ENCODE data around the gene RARS2.

RARS2 gene

DNA sequence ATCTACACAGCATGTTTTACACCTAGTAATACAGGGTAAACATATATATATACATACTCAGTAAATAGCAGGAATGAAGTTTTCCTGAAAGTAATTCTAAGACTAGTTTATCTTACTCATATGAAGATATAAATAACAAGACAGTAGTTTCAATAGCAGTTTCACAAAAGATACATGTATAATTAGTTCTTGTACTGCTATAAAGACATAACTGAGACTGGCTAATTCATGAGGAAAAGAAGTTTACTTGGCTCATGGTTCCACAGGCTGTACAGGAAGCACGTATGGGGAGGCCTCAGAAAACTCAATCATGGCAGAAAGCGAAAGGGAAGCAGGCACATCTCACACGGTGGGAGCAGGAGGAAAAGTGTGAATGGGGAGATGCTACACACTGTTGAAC, 16.9 kb downstream of the RARS2 start:
- DNase-seq: no peak

DNA sequence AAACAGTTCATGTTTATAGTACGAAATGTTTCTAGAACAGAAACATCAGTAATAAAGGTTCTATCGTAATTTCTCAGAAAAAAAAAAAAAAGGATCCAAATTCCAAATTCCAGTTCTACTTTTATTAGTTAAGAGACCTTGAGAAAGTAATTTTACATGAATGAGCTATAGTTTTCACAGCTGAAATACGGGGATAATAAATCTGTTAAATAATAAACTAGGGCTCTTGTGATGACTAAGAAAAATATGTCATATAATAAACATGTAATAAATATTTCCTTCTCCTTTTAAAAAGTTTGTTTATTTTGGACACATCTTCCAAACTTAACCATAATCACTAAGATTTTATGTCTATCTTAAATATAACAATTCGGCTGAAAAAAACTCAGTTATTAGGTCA, 17.8 kb downstream of the RARS2 start:
- no peak for DNase-seq

DNA sequence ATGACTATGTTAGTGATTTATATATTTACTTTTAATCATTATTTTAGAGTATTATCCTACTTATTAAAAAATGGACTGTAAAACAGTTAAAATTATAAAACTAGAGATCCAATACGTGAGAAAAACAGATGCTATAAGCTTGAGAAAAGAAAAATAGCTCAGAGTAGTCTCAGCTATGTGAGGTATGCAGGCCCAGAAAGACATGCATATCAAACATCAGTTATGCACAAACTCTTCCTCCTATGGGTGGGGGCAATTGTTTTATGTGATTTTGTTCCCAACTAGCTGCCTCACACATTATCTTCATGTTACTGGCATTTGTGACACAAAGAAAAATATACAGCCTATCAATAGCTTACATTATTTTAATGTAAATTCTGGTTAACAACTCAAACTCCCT, 28.8 kb downstream of the RARS2 start:
- DNase-seq: no peak

DNA sequence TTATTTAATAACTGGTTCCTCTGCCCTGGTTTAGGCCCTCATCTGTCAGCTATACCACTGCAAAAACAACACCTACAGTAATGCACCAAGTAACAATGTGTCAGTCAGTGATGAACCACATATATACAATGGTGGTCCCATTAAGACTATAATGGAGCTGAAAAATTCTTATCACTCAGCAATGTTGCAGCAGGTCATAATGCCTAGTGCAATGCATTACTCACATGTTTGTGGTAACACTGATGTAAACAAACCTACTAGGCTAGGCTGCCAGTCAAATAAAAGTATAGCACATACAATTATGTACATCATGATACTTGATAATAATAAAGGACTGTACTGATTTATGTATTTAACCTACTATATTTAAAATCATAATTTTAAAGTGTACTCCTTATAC, 31.3 kb downstream of the RARS2 start:
- DNase-seq: no peak

DNA sequence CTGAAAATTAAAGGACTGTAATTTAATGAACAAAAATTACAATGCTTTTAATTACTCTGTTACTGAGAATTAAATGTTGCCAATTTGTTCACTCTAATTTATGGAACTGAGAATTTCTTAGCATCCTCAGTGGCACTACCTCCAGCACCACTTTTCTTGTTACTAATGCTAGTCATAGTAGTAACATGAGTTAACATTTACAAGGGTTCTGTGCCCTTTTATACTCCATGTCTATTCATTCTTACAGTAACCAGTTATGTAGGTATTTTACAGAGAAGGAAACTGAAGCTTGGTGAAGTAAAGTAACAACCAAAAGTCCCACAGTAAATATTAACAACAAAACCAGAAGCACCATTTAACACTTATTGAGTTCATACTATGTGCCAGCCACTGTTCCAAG, 34.3 kb downstream of the RARS2 start:
- no peak for DNase-seq

DNA sequence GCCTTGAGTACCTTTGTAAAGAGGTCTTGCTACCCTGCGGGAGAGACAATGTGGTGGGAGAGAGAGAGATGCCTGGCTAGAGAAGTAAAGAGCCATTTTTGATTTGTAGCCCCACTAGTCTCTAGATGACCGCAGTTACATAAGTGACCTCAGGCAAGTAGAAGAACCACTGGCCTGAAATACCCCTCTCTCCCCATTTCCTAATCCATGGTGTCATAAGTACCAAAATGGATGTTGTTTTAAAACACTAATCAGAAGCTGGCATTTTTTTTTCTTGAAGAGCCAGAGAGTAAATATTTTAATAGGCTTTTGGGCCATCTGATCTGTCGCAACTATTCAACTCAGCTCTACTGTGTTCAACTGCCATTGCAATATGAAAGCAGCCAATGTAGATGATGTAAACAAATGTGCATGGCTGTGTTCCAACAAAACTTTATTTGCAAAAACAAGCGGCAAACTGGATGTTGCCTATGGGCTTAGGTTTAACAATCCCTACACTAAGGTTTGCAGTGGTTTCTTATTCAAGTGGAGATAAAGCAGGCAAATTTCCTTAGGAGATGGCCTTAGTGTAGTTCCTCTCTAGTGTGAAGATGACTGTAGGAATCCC, 36.5 kb downstream of the RARS2 start:
- no peak for DNase-seq

DNA sequence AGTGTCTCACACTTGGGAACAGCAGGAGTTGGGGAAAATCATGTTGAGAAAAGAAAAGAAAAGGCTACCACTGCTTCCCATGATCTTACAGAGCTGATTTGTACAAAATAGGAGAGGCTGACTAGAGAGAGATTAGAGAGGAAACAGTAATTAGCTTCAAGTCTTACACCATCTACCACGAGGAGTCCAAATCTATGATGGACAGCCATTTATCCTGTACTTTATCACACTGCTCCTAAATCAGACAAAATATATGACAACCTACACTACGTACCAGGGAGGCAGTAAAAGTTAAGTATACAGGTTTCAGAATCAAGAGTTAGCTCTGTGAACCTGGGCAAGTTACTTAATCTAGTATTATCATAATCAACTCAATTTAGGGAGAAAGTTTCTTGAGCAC, 38.0 kb downstream of the RARS2 start:
- no peak for DNase-seq

DNA sequence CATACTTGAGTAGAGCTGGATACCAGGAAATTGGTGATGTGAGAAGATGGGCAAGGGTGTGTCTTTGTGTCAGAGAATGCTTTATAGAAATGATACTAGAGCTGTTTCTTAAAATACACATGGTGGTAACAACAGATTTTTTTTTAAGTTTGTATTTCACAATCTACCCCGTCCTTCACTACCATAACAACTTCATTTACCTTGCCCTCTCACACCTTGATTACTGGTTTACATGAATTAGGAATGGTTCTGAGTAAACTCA, 45.4 kb downstream of the RARS2 start:
- DNase-seq: no peak

DNA sequence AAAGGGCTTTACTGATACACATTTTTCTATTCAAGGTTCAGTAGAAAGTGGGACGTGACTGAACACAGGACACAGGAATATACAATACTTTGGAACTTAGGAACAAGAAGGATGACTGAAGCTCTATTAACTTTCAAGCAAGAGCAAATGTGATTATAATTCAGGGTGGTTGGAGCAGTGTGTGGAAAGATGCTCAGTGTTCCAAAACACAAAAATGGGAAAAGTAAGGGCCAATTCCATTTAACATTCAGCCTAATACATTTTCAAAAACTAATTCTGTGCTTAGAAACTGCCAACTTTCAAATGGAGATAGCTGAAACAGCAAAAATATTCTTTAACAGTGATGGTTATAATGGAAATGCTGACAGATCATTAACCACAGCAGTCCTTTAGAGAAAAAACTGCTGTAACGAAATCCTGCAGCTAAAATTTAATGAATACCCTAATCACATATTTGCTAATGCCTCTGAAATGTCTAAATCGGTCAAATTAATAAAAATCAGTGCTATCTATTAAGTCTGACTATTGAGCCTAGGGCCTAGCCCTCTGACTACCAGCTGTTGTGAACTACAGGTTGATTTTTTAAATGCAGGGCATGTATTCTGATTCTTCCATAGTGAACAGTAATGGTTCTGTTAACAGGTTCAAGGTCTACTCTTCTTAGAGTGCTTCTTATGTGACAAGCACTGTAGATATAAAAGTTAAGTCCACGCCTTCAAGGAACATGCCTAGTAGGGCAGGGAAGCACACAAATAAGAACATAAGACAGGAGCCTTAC, 45.9 kb downstream of the RARS2 start:
- no peak for DNase-seq

DNA sequence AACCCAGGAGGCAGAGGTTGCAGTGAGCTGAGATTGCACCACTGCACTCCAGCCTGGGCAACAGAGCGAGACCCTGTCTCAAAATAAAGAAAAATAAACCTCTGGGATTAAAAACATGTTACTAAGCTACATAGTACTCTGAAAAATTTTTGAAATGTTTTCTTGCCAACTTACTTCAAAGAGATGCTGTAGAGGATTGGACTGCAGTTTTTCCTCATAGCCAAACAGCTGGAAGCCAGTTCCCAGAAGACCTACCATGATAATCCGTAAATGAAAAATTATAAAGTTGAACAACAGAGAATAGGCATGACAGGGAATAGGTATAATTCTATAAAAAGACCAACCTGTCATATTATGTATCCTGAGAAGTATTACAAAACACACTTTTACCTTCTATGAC, 48.0 kb downstream of the RARS2 start:
- DNase-seq: no peak

DNA sequence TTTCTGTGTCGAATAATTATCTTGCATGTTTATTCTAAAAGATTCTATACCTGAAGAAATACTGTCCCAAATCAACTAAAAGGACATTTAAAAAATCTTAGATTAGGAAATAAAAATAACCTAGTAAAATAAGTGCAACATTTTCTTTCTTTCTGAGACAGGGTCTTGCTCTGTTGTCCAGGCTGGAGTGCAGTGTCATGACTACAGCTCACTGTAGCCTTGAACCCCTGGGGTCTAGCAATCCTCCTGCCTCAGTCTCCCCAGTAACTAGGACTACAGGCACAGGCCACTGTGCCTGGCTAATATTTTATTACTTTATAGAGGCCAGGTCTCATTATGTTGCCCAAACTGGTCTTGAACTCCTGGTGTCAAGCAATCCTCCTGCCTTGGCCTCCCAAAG, 48.7 kb downstream of the RARS2 start:
- DNase-seq: no peak

DNA sequence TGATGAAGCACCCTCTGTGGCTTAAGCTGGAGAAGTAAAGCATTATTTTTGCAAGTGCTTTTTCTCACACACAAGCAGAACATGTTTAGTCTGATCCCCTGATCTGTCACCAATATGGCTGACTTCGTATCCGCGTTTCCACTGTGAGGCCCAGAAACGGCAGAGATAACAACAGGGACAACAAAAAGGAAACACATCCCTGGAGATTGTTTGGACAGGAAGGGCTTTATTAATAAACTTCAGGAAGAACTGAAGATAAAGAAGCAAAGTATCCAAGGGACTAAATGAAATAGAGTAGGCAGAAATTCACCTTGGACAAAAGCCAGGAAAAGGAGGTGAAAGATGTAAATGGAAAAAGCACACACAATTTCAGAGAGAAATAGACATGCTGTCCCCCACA, 49.2 kb downstream of the RARS2 start:
- no peak for DNase-seq

DNA sequence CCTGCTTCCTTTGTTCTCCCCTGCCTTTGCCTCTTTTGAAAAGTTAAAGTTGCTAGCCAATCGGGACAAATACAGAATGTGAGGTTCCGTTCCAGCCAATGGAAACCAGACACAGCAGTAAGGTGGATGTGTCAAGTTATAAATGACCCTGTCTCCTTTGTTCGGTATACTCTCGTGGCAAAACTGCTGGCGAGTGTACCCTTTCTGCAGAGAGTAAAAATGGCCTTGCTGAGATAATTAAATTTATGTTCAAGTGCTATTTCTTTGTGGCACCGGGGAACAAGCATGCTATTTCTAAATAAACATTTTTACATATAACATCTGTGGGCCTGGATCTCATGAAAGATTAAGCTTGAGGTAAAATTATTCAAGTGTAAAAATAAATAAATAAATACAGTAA, 50.2 kb downstream of the RARS2 start:
- no peak for DNase-seq

DNA sequence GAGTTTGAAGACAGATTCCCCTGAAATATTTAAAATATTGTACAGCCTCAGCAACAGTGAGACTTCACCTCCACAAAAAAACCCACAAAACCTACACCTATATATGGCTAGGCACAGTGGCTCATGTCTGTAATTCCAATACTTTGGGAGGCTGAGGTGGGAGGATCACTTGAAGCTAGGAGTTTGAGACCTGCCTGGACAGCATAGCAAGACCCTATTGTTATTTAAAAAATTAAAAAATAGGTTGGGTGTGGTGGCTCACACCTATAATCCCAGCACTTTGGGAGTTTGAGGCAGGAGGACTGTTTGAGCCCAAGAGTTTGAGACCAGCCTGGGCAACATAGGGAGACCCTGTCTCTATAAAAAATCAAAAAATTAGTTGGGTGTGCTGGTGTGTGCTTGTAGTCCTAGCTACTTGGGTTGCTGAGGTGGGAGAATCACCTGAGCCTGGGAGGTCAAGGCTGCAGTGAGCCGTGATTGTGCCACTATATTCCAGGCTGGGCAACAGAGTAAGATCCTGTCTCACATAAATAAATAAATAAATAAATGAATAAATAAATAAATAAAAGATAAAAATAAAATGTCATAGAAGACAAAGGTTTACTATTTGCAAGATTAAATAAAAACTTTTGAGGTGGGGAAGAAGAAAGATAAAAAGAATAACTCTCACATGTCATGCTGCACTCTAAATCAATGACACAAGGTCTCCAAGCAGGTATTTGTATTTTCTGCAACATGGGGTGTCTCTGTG, 51.1 kb downstream of the RARS2 start:
- no peak for DNase-seq

DNA sequence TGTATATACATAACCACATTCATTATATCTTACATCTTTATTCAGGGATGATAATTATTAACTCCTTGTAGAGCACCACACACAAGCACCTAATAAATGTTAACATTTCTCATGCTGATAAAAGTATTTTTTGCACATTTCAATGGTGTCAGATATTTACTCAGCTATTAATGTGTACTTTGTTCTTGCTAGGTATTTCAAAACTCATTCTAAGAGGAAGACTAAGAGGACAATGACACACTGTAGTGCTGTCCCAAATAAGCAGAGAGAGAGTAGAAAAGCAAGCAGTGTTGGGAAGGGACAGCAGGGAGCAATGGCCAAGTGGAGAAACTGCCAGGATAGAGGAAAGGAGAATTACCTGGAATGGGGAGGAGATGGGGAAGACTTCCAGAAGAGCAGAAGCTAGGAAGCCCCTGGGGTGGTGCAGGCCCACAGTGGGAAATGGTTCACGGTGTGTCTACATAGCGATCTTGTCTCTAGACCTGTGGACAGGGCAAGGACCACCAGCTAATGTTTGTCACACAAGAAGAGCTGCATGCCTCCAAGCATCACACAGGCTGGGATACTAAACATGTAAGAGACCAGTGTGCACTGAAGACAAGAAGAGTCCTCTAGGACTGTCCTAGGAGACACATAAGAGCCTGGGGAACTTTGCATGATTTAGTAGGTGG, 55.3 kb downstream of the RARS2 start:
- DNase-seq: no peak

DNA sequence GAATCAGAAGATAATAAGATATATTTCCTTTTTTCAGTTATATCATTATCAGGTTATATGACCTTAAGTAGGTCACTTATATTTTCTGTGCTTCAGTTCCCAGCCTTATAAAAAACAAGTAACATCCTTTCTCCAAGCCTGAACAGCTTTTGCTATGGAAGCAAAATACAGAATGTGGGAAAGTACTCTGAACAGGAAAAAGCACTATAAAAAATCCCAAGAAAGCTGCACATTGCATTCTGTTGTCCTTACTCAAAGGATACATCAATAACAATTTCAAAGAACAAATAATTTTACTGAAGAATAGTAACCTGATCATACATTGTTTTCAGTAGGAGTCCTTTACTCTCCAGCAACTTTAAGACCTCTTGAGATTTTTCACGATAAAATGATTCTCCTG, 60.6 kb downstream of the RARS2 start:
- no peak for DNase-seq

DNA sequence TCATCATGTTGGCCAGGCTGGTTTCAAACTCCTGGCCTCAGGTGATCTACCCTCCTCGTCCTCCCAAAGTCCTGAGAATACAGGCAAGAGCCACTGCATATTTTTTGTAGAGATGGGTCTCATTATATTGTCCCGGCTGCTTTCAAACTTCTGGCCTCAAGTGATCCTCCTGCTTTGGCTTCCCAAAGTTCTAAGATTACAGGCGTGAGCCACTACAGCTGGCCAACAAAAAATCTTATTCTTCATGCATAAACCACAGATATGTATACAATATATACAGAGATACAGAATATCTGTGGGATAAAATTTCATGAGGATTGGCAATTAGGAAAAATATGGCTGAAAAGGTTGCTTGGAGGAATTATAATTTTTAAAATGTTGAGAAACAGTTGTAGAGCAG, 67.1 kb downstream of the RARS2 start:
- no peak for DNase-seq

DNA sequence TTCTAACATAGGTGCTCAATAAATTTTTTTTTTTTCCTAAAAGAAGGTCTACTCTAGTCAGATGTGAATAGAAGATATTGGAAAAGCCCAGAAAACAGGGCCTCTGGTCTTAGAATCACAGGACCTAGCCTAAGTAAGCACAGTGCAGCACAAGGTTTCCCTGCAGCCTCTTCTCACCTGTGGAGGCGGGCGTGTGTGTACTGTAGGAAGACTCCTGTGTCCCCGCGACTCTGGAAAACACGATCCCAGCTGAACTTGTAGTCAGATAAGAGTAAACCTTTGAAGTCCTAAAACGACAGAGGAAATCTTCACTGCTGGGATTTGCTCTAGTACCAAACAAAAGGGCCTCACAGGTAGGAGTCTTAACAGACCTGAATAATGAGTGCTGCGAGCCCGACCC, 71.3 kb downstream of the RARS2 start:
- no peak for DNase-seq

DNA sequence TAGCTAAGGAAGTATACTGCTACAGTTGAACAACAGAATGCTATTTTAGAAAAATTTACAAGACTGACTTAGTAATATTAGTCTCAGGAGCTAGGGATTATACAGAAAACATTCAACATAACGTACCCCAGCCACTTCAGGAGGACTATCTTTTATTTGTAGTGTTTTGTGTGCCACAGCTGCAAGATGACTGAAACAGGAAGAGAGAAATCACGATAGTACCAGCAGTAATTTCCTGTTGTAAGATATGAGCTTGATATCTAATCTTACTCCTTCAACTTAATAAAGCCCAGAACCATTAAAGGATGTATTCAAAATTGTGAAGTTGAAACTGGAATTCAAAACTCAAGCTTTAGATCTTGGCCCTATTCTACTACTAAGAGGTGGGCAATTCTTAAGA, 75.0 kb downstream of the RARS2 start:
- DNase-seq: no peak

DNA sequence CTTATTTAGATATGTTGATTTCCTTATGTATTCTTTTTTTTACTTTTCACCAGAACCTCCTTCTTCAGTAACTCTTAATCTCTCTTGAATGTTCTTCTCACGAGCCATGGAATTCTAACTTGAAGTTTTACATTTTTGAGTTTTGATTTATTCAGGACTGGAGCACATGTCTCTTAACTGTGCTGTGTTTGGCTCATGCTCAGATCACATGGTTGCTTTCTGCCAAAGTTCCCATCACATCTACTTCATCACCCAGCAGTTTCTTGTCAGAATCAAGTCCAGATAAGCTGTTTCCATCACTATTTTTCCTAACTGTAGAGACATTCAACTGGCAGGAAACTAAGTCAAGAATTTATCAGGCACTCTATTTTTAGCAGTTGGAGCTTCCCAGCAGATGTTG, 85.3 kb downstream of the RARS2 start:
- DNase-seq: no peak

DNA sequence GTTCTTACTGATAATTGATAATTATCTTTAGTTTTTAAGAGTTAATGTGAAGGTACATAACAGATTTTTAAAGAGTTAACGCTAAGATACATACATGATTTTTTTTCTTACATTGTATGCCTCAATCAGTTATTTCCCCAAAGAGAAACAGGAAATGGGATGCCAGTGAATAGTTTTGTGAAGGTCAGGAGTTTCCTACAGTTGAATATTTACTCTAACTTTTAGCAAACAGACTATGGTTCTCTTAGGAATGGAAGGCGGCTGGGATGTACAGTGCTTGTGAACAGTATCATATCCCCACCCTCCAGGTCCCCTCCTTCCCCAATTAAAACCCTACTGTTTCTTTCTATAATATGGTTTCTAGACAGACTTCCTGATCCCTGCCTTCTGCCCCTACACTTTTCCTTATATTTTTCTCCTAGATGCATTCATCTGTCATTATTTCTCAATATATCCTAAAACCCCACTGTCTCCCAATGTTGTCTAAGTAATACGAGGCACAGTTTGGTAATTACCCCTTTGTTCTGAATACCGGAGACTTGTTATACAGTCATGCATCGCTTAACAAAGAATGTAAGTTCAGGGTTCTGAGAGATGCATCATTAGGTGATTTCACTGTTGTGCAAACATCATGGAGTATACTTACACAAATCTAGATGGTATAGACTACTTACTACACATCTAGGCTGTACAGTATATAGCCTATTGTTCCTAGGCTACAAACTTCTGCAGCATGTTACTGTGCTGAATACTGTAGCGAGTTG, 87.8 kb downstream of the RARS2 start:
- peak; percentile 17 for DNase-seq

DNA sequence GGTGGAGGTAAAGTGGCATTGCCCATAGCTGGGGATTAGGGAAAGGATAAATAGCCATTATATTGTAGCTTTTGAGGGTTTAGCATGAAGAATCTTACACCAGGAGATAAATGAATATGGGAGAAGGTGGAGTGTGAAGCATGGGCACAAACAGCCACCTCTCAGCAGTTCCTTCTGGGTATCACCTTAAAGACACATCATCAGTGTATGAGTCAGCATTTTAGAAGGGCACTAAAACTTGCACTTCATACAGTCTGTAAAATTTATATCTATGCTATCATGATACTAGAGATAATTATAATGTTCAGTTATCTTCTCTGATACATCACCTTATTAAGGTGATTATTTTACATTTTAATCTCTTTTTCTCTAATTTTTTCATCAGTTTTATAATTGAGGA, 91.7 kb downstream of the RARS2 start:
- DNase-seq: no peak

DNA sequence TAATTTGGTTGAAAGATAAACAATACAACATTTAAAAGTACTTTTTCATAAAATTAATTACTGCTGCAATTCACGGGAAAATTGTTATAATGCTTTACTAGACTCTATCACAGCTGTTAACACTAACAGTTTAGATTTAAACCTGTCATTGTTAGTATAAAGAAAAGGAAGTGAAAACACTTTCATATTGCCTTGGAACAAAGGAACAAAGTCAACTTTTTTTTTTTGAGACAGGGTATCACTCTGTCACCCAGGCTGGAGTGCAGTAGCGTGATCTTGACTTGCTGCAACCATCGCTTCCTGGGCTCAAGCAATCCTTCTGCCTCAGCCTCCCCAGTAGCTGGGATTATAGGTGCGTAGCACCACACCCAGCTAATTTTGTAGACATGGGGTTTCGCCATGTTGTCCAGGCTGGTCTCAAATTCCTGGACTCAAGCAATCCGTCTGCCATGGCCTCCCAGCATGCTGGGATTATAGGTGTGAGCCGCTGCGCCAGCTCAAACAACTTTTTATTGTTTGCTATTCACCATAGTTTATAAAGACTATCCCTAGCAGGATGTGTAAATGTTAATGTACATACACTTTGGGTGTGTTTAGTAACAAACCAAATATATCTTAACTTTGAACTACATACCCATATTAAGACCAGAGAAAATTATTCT, 94.9 kb downstream of the RARS2 start:
- no peak for DNase-seq

All from NCI-H1105 treated with DMSO at 0.1 percent for 48 hours (cell line).